Subcutaneous adipose tissue (tissue), 4 donors: Measurements from ENCODE around the gene PLCH2. TPM values are rescaled to one million over a fixed set of nuclear protein-coding genes. Genes with fewer than 3 reads are reported as not detected.

Experiments used
- total RNA-seq, 4 donors: library from RNA; depleted of rRNA; stranded (reverse); fragments of >200 nt; gene quantifications; one replicate each; pipeline ENCODE4 v1.1.0, GENCODE V29; 2016
- TF ChIP-seq, protein P1 (sequence below): fragments of 450-650 bp; IDR thresholded peaks from one replicate; pipeline ENCODE4 v1.5.1; 2016; ENCODE audit warnings: low read depth, mild to moderate bottlenecking, control low read depth, antibody characterized with exemption, moderate library complexity

PLCH2 gene
- total RNA-seq, 4 donors from 2014 or later, result 0.22 to 0.68 TPM; not detected in 2

DNA sequence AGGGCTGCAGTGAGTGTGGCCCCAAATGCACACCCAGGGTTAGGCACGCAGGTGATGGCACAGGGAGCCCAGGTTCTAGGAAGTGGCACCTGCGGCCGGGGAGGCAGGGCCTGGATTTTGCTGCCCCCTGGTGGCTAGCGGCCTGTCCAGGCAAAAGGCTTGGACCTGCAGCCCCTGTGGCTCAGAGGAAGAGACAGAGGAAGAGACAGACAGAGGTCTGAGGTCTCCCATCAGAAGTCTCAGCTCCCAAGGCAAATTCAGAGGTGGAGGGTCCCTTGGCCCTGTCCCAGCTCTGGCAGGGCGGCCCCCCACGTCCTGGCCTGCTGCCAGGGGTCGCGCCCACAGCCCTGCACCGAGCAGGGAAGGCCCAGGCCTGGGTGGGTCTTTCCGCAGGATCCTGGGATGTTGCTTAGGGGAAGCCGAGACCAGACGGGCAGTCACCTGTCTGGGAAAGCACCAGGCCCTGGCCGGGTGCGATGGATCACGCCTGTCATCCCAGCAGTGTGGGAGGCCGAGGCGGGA is 72.0 kb downstream of the PLCH2 start:
- TF ChIP-seq, protein P1, sequence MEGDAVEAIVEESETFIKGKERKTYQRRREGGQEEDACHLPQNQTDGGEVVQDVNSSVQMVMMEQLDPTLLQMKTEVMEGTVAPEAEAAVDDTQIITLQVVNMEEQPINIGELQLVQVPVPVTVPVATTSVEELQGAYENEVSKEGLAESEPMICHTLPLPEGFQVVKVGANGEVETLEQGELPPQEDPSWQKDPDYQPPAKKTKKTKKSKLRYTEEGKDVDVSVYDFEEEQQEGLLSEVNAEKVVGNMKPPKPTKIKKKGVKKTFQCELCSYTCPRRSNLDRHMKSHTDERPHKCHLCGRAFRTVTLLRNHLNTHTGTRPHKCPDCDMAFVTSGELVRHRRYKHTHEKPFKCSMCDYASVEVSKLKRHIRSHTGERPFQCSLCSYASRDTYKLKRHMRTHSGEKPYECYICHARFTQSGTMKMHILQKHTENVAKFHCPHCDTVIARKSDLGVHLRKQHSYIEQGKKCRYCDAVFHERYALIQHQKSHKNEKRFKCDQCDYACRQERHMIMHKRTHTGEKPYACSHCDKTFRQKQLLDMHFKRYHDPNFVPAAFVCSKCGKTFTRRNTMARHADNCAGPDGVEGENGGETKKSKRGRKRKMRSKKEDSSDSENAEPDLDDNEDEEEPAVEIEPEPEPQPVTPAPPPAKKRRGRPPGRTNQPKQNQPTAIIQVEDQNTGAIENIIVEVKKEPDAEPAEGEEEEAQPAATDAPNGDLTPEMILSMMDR, result no peak

DNA sequence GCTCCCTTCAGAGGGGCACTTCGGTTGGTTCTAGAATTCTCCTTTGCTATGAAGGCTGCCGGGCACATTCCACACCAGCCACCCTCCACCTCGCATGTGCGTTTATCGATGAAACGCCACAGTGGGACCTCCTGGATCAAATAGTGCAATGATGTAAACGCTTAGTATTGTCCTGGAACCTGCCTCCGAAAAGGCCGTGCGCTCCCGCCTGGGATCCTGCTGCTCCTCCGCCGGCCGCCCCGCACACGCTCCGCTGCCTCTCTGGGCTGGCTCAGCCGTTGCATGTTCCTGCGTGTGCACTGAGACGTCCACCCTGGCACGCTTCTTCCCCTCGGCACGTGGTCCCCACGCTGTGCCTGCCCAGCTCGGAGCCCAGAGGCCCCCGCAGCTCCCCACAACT is 76.1 kb downstream of the PLCH2 start:
- TF ChIP-seq, protein P1, result no peak

DNA sequence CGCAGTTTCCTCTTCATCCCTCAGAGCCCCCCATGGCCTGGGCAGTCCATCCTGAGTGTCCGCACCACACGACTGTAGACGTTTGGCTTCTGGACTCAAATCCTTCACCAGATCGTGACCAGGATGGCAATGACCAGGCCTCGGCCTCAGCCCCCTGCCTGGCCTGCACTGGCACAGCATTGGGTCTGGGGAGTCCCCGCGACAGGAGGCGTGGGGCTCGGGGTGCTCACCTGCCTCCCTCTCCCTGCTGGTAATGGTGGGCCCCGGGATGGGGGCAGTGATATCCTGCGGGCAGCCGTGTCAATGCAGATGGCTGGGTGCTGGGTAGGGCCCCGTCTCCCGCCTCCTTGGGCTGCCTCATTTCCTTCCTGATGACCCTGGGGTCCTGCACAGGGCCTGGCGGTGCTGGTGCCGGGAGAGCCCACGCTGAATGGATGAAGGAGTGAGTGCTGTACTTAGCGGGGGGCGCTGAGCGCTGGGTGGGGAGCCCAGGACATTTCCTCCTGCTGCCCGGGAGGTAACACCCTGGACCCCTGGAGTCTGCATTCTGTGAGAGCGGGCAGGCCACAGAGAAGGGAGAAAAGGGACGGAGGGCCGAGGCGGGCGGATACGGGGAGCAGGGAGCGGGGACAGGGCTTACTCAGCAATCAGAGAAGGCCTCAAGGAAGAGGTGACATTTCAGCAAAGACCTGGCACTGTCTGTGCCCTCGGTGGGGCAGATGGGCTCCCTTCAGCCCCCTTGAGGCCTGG is 78.0 kb downstream of the PLCH2 start:
- TF ChIP-seq, protein P1, result no peak

DNA sequence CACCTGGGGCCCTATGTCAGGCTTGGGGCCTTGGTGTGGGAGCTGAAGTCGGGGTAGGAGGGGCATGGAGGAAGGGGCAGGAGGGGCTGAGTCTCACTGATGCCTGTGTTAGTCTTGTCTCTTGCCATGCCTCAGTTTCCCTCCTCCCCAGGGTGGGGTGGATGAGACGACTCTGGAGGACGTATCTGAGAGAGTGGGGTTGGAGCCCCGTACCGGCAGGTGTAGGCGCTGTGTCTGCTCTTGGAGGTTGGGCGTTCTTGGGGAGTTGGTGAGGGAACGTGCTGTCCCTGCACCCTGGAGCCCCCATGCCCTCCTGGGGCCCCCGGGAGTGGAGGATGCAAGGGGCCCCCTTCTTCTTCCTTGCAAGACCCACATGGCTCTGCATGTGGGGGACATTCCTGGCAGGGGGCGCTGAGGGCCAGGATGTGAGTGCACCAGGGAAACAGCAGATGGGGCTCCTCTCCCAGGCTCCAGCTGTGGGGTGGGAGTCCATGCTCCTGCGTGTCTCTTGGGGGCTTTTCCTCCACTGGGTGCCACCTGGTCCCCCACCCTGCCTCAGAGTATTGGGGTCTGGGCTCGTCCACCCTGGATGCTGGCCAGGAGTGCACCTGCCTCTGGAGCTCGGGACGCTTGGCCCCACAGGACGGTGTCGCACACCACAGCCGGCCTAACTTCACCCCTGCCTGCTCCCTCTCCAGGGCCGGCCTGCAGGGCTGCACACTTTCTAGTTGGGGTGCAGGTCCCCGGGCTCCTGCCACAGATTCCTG is 78.7 kb downstream of the PLCH2 start:
- TF ChIP-seq, protein P1, result no peak

Other genes starting within 250 kb of the PLCH2 start
- 10 to 100 TPM; 24.3 to 67.6 (median 27.8) TPM for gene SKI, start 248.0 kb upstream of the PLCH2 start, total RNA-seq
- gene MORN1, start 84.7 kb upstream of the PLCH2 start, total RNA-seq, result 1 to 10 TPM; 2.8 to 9.6 (median 4.3) TPM
- gene RER1, start 84.4 kb upstream of the PLCH2 start, total RNA-seq, result 10 to 100 TPM; 60.5 to 92.3 (median 76.4) TPM
- gene PEX10, start 63.7 kb upstream of the PLCH2 start, total RNA-seq, result 10 to 100 TPM; 16.0 to 45.0 (median 27.3) TPM
- gene PANK4, start 50.3 kb downstream of the PLCH2 start, total RNA-seq, result 10 to 100 TPM; 11.4 to 24.4 (median 21.7) TPM
- under 1 TPM in 1 of 4 donors, not detected in 3; 0.57 TPM for gene HES5, start 54.0 kb downstream of the PLCH2 start, total RNA-seq
- 10 to 100 TPM; 34.4 to 94.6 (median 61.0) TPM for gene TNFRSF14, start 80.1 kb downstream of the PLCH2 start, total RNA-seq
- gene PRXL2B, start 110.5 kb downstream of the PLCH2 start, total RNA-seq, result 10 to 100 TPM in 1 of 4 donors, 1 to 10 TPM in 3; 6.4 to 11.1 (median 7.4) TPM
- 1 to 10 TPM in 2 of 4 donors, not detected in 2; 1.3 to 4.0 TPM for gene MMEL1, start 156.7 kb downstream of the PLCH2 start, total RNA-seq